ENCODE results near the gene SRGAP3. TPM values are rescaled to one million over a fixed set of nuclear protein-coding genes. Genes with fewer than 3 reads are reported as not detected.

Gene SRGAP3
- total RNA-seq, 1 experiment from 2014 or later, result 1.3 TPM

DNA sequence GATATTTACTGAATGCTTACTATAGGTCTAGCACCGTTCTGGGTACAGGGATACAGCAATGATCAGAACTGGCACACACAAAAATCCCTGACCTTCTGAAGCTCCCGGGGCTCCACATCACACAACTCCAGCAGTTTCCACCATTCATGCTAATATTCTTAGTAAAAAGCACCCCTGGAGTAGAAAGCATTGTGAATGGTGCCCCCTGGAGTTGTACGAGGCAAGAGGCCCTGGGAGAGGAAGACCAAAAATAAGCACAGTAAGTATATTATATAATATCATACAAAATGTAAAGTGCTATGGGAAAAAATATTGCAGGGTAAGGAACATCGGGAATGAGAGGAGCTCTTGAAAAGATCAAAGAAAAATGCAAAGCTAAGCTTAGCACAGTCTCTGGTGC is 790 bp upstream of the SRGAP3 start:
- Histone ChIP-seq H3K4me1 (ENCODE audit: low read length) (peaks cover 18% of the 10 kb centered on the region), H3K4me2 (ENCODE audit: low read depth, low read length, poor library complexity, severe bottlenecking) (peak overlapping the region; percentile 93), H3K27ac (ENCODE audit: low read length) (no peak overlapping the region), H3K79me2 (ENCODE audit: low read length) (no peaks in the 10 kb centered on the region), H4K20me1 (ENCODE audit: insufficient read depth, low read depth, low read length) (no peaks in the 10 kb centered on the region), H3K27me3 (ENCODE audit: low read length) (no peaks in the 10 kb centered on the region), H3K9me2 (replicated peaks; ENCODE audit: insufficient read depth, low read length) (no peaks in the 10 kb centered on the region), H2AFZ (ENCODE audit: low read length) (peak overlapping the region; percentile 98; the same call in 1 of the 2 replicates), H3K9ac (ENCODE audit: low read length) (peak overlapping the region; percentile 68), H3K4me3 (ENCODE audit: low read length) (peak overlapping the region; percentile 71; the same call in 1 of the 2 replicates), H3K9me3 (ENCODE audit: low read length) (no peaks in the 10 kb centered on the region), H3K36me3 (ENCODE audit: insufficient read depth, low read length) (no peaks in the 10 kb centered on the region)
- DNase-seq, result no peak

DNA sequence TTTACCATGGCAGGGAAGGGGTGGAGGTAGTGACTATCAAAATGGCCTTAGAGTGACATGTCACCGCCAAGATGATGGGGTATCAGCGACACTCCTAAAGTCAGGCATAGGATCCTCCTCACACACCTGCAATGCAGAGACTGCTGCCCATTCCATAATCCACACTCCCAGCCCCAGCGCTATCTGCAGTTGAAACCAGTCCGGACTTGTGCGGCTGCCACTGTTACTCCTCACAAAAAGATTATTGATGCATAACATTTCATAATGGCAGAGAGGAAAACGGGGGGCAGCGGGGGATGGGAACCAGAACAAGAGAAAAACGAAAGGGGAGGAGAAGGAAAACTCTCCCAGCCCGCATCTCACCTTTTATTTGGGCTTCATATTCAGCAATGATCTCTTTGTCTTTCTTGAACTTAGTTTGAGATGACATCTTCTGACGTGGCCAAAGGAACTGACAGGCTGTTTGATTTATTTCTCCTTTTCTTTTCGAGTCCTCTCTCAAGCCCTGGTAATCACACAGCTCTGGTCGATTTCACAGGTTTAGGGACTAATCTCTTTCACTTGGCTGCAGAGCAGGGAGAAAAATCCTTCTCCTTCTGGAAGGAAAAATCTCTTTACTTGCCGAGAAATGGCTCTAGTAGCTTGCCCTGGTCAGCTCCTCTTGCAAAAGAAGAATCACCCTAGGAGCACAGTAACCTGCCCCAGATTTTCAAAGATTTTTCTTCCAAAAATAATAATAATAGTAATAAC is 749 bp downstream of the SRGAP3 start:
- H3K4me2 ChIP-seq (ENCODE audit: low read depth, low read length, poor library complexity, severe bottlenecking), result peak overlapping the region; percentile 93
- H3K4me3 ChIP-seq (ENCODE audit: low read length), result peak overlapping the region; percentile 71
- H3K36me3 ChIP-seq (ENCODE audit: insufficient read depth, low read length), result no peaks in the 10 kb centered on the region
- H3K27ac ChIP-seq (ENCODE audit: low read length), result no peak overlapping the region
- no peaks in the 10 kb centered on the region for H3K9me3 ChIP-seq (ENCODE audit: low read length)
- no peaks in the 10 kb centered on the region for H3K9me2 ChIP-seq (replicated peaks; ENCODE audit: insufficient read depth, low read length)
- H3K27me3 ChIP-seq (ENCODE audit: low read length), result no peaks in the 10 kb centered on the region
- no peaks in the 10 kb centered on the region for H3K79me2 ChIP-seq (ENCODE audit: low read length)
- H3K4me1 ChIP-seq (ENCODE audit: low read length), result peaks cover 18% of the 10 kb centered on the region
- no peaks in the 10 kb centered on the region for H4K20me1 ChIP-seq (ENCODE audit: insufficient read depth, low read depth, low read length)
- H2AFZ ChIP-seq (ENCODE audit: low read length), result peak overlapping the region; percentile 98; the same call in 1 of the 2 replicates
- no peak for DNase-seq
- peak overlapping the region; percentile 68 for H3K9ac ChIP-seq (ENCODE audit: low read length)

DNA sequence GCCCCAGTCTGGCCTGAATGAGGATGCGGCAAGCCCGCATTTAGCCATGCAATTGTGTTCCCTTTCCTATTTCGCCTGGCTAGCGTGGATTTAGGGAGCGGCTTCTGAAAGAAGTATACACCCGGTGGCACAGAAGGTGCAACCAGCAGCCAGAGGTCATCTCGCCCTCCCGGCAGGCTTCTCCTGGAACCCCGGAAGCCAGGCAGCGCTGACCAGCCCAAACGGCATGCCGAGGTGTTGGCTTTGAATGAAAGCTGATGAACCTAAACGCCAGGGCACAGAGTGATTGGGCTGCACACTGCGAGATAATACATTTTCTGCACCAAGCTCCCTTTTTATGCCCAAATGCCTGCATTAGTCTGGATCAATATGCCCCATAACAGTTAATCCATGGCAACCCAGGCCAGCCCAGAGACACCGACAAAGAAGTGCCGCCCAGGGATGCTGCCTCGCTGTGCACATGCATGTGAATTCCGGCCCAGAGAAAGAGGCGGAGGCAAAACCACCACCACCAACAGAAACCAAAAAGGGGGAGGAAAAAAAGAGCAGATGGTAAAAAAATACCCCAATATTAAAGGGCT is 1.4 kb downstream of the SRGAP3 start:
- no peaks in the 10 kb centered on the region for H3K9me3 ChIP-seq (ENCODE audit: low read length)
- no peak overlapping the region for H3K4me3 ChIP-seq (ENCODE audit: low read length)
- no peaks in the 10 kb centered on the region for H3K36me3 ChIP-seq (ENCODE audit: insufficient read depth, low read length)
- H3K9me2 ChIP-seq (replicated peaks; ENCODE audit: insufficient read depth, low read length), result no peaks in the 10 kb centered on the region
- H4K20me1 ChIP-seq (ENCODE audit: insufficient read depth, low read depth, low read length), result no peaks in the 10 kb centered on the region
- H2AFZ ChIP-seq (ENCODE audit: low read length), result no peak overlapping the region
- H3K79me2 ChIP-seq (ENCODE audit: low read length), result no peaks in the 10 kb centered on the region
- no peak overlapping the region for H3K9ac ChIP-seq (ENCODE audit: low read length)
- no peak overlapping the region for H3K27ac ChIP-seq (ENCODE audit: low read length)
- no peak for DNase-seq
- peaks cover 18% of the 10 kb centered on the region for H3K4me1 ChIP-seq (ENCODE audit: low read length)
- no peak overlapping the region for H3K4me2 ChIP-seq (ENCODE audit: low read depth, low read length, poor library complexity, severe bottlenecking)
- no peaks in the 10 kb centered on the region for H3K27me3 ChIP-seq (ENCODE audit: low read length)

DNA sequence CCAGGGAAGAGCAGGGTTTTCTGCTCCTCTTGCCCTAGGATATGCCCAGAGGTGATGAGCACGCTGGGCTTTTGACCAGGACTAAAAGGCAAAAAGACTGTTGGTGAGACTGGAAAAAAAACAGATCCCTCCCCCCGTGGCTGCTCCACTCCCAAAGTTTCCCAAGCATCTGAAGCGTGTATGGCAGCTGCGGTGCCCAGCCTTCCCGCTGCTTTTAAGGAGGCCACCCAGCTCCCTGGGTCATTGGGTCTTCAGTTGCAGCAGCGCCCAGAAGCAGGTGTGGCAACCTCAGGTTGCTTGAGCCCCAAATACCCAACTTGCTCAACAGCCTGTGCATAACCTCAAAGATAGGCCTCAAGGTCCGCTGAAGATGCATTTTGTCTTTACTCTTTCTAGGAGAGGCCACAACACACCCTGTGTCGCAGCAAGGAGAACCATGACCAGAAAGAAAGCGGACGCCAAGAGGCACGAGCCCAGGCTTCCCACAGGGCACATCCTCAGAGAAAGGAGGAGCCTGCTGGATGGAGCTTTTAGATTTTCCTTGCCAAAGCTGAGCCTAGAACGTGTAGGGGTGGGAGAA is 2.0 kb downstream of the SRGAP3 start:
- Histone ChIP-seq H3K4me3 (ENCODE audit: low read length) (no peak overlapping the region), H3K27ac (ENCODE audit: low read length) (no peak overlapping the region), H3K36me3 (ENCODE audit: insufficient read depth, low read length) (no peaks in the 10 kb centered on the region), H4K20me1 (ENCODE audit: insufficient read depth, low read depth, low read length) (no peaks in the 10 kb centered on the region), H3K79me2 (ENCODE audit: low read length) (no peaks in the 10 kb centered on the region), H3K4me1 (ENCODE audit: low read length) (peaks cover 18% of the 10 kb centered on the region), H2AFZ (ENCODE audit: low read length) (no peak overlapping the region), H3K9me3 (ENCODE audit: low read length) (no peaks in the 10 kb centered on the region), H3K9ac (ENCODE audit: low read length) (no peak overlapping the region), H3K9me2 (replicated peaks; ENCODE audit: insufficient read depth, low read length) (no peaks in the 10 kb centered on the region), H3K27me3 (ENCODE audit: low read length) (no peaks in the 10 kb centered on the region), H3K4me2 (ENCODE audit: low read depth, low read length, poor library complexity, severe bottlenecking) (no peak overlapping the region)
- DNase-seq, result no peak

GRCh38 chr3:9246189-9246588 is 3.3 kb downstream of the SRGAP3 start:
- Histone ChIP-seq H3K27me3 (ENCODE audit: low read length) (no peaks in the 10 kb centered on the region), H3K79me2 (ENCODE audit: low read length) (no peaks in the 10 kb centered on the region), H3K9me2 (replicated peaks; ENCODE audit: insufficient read depth, low read length) (no peaks in the 10 kb centered on the region), H3K4me3 (ENCODE audit: low read length) (no peak overlapping the region), H3K9ac (ENCODE audit: low read length) (no peak overlapping the region), H4K20me1 (ENCODE audit: insufficient read depth, low read depth, low read length) (no peaks in the 10 kb centered on the region), H3K9me3 (ENCODE audit: low read length) (no peaks in the 10 kb centered on the region), H3K4me1 (ENCODE audit: low read length) (peaks cover 18% of the 10 kb centered on the region), H2AFZ (ENCODE audit: low read length) (no peak overlapping the region), H3K4me2 (ENCODE audit: low read depth, low read length, poor library complexity, severe bottlenecking) (no peak overlapping the region), H3K36me3 (ENCODE audit: insufficient read depth, low read length) (no peaks in the 10 kb centered on the region), H3K27ac (ENCODE audit: low read length) (no peak overlapping the region)
- no peak for DNase-seq

DNA sequence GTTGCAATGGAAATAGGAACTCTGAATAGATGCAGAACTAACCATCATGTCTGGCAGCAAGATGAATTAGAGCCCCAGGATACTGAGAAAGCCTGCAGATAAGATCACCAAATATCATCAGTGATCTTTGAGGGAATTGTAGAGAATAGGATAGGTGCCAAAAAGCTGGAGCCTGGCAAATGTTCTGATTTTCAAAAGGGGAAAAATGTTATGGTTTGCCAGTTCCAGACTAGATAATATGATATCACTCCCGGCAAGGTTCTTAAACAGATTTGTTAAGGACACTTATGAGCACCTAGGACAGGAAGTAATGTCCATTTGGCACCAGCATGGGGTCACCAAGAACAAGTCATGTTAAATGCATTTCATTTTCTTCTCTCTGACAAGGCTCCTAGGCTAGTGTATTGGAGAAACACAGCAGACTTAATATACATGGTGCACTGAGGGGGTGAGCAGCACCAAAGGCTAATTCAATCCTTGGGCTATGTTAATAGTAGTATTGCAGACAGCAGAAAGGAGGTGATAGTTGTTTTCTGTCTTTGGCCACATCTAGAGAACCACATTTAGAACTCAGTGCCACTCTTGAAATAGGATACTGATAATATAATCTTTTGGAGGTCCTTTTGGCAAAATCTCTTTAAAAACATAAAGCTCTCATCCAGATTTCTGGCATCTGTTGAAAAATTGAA is 4.8 kb downstream of the SRGAP3 start:
- H3K9me2 ChIP-seq (replicated peaks; ENCODE audit: insufficient read depth, low read length), result no peaks in the 10 kb centered on the region

GRCh38 chr3:9241956-9242355 is 7.5 kb downstream of the SRGAP3 start:
- Histone ChIP-seq H3K9ac (ENCODE audit: low read length) (no peak overlapping the region), H3K9me3 (ENCODE audit: low read length) (no peaks in the 10 kb centered on the region), H4K20me1 (ENCODE audit: insufficient read depth, low read depth, low read length) (no peaks in the 10 kb centered on the region), H3K79me2 (ENCODE audit: low read length) (no peaks in the 10 kb centered on the region), H3K4me2 (ENCODE audit: low read depth, low read length, poor library complexity, severe bottlenecking) (no peak overlapping the region), H3K36me3 (ENCODE audit: insufficient read depth, low read length) (no peaks in the 10 kb centered on the region), H3K27me3 (ENCODE audit: low read length) (0 out of 2 replicates have a peak, but pooled peaks cover under 1% of the 10 kb centered on the region), H3K27ac (ENCODE audit: low read length) (no peak overlapping the region), H2AFZ (ENCODE audit: low read length) (no peak overlapping the region), H3K4me1 (ENCODE audit: low read length) (no peaks in the 10 kb centered on the region), H3K4me3 (ENCODE audit: low read length) (no peak overlapping the region), H3K9me2 (replicated peaks; ENCODE audit: insufficient read depth, low read length) (no peaks in the 10 kb centered on the region)
- DNase-seq, result peak; percentile 28

More for the DNA sequence above, 4.8 kb downstream of the SRGAP3 start:
- H2AFZ ChIP-seq (ENCODE audit: low read length), result no peak overlapping the region
- peak; percentile 7 for DNase-seq
- no peaks in the 10 kb centered on the region for H3K27me3 ChIP-seq (ENCODE audit: low read length)
- no peaks in the 10 kb centered on the region for H3K36me3 ChIP-seq (ENCODE audit: insufficient read depth, low read length)
- no peaks in the 10 kb centered on the region for H3K9me3 ChIP-seq (ENCODE audit: low read length)
- H4K20me1 ChIP-seq (ENCODE audit: insufficient read depth, low read depth, low read length), result no peaks in the 10 kb centered on the region
- no peaks in the 10 kb centered on the region for H3K79me2 ChIP-seq (ENCODE audit: low read length)
- peaks cover 11% of the 10 kb centered on the region for H3K4me1 ChIP-seq (ENCODE audit: low read length)
- H3K4me3 ChIP-seq (ENCODE audit: low read length), result no peak overlapping the region
- H3K4me2 ChIP-seq (ENCODE audit: low read depth, low read length, poor library complexity, severe bottlenecking), result no peak overlapping the region
- no peak overlapping the region for H3K27ac ChIP-seq (ENCODE audit: low read length)
- no peak overlapping the region for H3K9ac ChIP-seq (ENCODE audit: low read length)

GRCh38 chr3:9239680-9240079 is 9.8 kb downstream of the SRGAP3 start:
- Histone ChIP-seq H3K9me2 (replicated peaks; ENCODE audit: insufficient read depth, low read length) (no peaks in the 10 kb centered on the region), H3K4me2 (ENCODE audit: low read depth, low read length, poor library complexity, severe bottlenecking) (no peak overlapping the region), H3K9ac (ENCODE audit: low read length) (no peak overlapping the region), H4K20me1 (ENCODE audit: insufficient read depth, low read depth, low read length) (no peaks in the 10 kb centered on the region), H3K27ac (ENCODE audit: low read length) (no peak overlapping the region), H3K27me3 (ENCODE audit: low read length) (0 out of 2 replicates have a peak, but pooled peaks cover 2% of the 10 kb centered on the region), H3K4me3 (ENCODE audit: low read length) (no peak overlapping the region), H3K79me2 (ENCODE audit: low read length) (no peaks in the 10 kb centered on the region), H2AFZ (ENCODE audit: low read length) (no peak overlapping the region), H3K9me3 (ENCODE audit: low read length) (no peaks in the 10 kb centered on the region), H3K4me1 (ENCODE audit: low read length) (no peaks in the 10 kb centered on the region), H3K36me3 (ENCODE audit: insufficient read depth, low read length) (no peaks in the 10 kb centered on the region)
- DNase-seq, result peak; percentile 33

Data from Karpas-422 (cell line).